HCT116 (cell line): ENCODE results near the gene BATF3. TPM values are rescaled to one million over a fixed set of nuclear protein-coding genes. Genes with fewer than 3 reads are reported as not detected.

Experiments used
- ATAC-seq: fragments of 200-7000 bp; cut with Tn5 transposase; 2 replicates; pipeline ENCODE4 v1.9.1; 2020; ENCODE audit warnings: mild to moderate bottlenecking, moderate library complexity
- BruUV-seq: library from RNA; stranded (reverse); fragments of 400-500 nt; replicated peaks from 2 replicates; lab custom pipeline; 2021; lab: Mats Ljungman, UMichigan
- CTCF ChIA-PET: fragments of 300-600 bp; sonication (Branson Sonifier 250); formaldehyde crosslinking; loops from one replicate; lab custom pipeline; 2021; ENCODE audit warnings: antibody characterized with exemption; lab: Charles Lee
- POLR2A ChIA-PET: fragments of 300-600, 350-600 bp; sonication (Branson Sonifier 250); formaldehyde crosslinking; loops from one replicate; lab custom pipeline; 2021; ENCODE audit warnings: antibody characterized with exemption; lab: Charles Lee
- RAD21 ChIA-PET, 2 experiments: fragments of 300-600 bp; sonication (Branson Sonifier 250); formaldehyde crosslinking; loops; one replicate each; lab custom pipeline; 2023; ENCODE audit warnings: low total read pairs in 2 of 2; ENCODE audit not compliant: uncharacterized antibody in 2 of 2, unreplicated experiment in 2 of 2, low non-redundant PET in 1 of 2; lab: Charles Lee
- DNase-seq: peaks from one replicate; pipeline ENCODE4 v3.0.0-alpha.2; 2010; ENCODE audit warnings: low read depth, low spot score
- H2AFZ ChIP-seq: fragments of 200-600 bp; shearing (Covaris generic), sonication (generic); 2 replicates; pipeline ENCODE4 v1.6.1; 2017; ENCODE audit warnings: low read depth, mixed run types, mixed read lengths, antibody characterized with exemption, low read length; ENCODE audit not compliant: poor library complexity, severe bottlenecking
- H3K27ac ChIP-seq: 2 replicates; pipeline ENCODE4 v1.5.1; 2012; ENCODE audit warnings: low read depth, low read length
- H3K27me3 ChIP-seq: fragments of 200-600 bp; sonication (generic); 2 replicates; pipeline ENCODE4 v1.6.1; 2016; ENCODE audit warnings: mixed run types, low read length, mixed read lengths; ENCODE audit not compliant: insufficient read depth
- H3K36me3 ChIP-seq, 2 experiments: fragments of 200-500 bp in 1 of 2; fragments of 200-600 bp in 1 of 2; sonication (Bioruptor generic) in 1 of 2; sonication (generic) in 1 of 2; 2 replicates each; pipeline versions ENCODE4 v1.5.1 to v1.6.1; 2014 to 2016; ENCODE audit warnings: low read length in 2 of 2, inconsistent platforms in 1 of 2, mixed read lengths in 1 of 2, mixed run types in 1 of 2; ENCODE audit not compliant: insufficient read depth in 2 of 2, control insufficient read depth in 1 of 2
- H3K4me1 ChIP-seq, 2 experiments: fragments of 200-600 bp in 1 of 2; sonication (generic) in 1 of 2; 2 replicates each; pipeline versions ENCODE4 v1.5.1 to v1.6.1; 2012 to 2017; ENCODE audit warnings: low read length in 2 of 2, inconsistent platforms in 1 of 2, mild to moderate bottlenecking in 1 of 2, mixed read lengths in 1 of 2, mixed run types in 1 of 2, moderate library complexity in 1 of 2; ENCODE audit not compliant: insufficient read depth in 2 of 2, control insufficient read depth in 1 of 2
- H3K4me2 ChIP-seq: fragments of 200-600 bp; sonication (generic); 2 replicates; pipeline ENCODE4 v1.6.1; 2017; ENCODE audit warnings: mixed run types, low read length, mixed read lengths
- H3K4me3 ChIP-seq, 2 experiments: fragments of 200-600 bp in 1 of 2; sonication (generic) in 1 of 2; replicated peaks in 1 of 2; 2 replicates each; pipeline ENCODE4 v1.5.1; 2011 to 2016; ENCODE audit warnings: low read length in 2 of 2, control low read depth in 1 of 2, low read depth in 1 of 2, mild to moderate bottlenecking in 1 of 2, mixed read lengths in 1 of 2, mixed run types in 1 of 2
- H3K79me2 ChIP-seq: fragments of 200-600 bp; sonication (generic); 2 replicates; pipeline ENCODE4 v1.6.1; 2017; ENCODE audit warnings: mild to moderate bottlenecking, mixed run types, low read length, moderate library complexity, mixed read lengths; ENCODE audit not compliant: insufficient read depth
- H3K9ac ChIP-seq: fragments of 200-600 bp; sonication (generic); 2 replicates; pipeline ENCODE4 v1.6.1; 2016; ENCODE audit warnings: low read length, mixed read lengths
- H3K9me2 ChIP-seq: fragments of 200-600 bp; sonication (generic), shearing (Covaris generic); 2 replicates; pipeline ENCODE4 v1.6.1; 2017; ENCODE audit warnings: mixed run types, mild to moderate bottlenecking, moderate library complexity; ENCODE audit not compliant: insufficient read depth
- H3K9me3 ChIP-seq, 2 experiments: fragments of 200-500 bp in 1 of 2; fragments of 200-600 bp in 1 of 2; sonication (Bioruptor generic) in 1 of 2; sonication (generic) in 1 of 2; 2 replicates each; pipeline ENCODE4 v1.6.1; 2014 to 2017; ENCODE audit warnings: low read length in 2 of 2, mixed read lengths in 2 of 2, inconsistent platforms in 1 of 2, low read depth in 1 of 2, mild to moderate bottlenecking in 1 of 2, mixed run types in 1 of 2, moderate library complexity in 1 of 2; ENCODE audit not compliant: control insufficient read depth in 1 of 2, insufficient read depth in 1 of 2
- H4K20me1 ChIP-seq: fragments of 200-600 bp; sonication (generic), shearing (Covaris generic); 2 replicates; pipeline ENCODE4 v1.6.1; 2017; ENCODE audit warnings: mixed run types, mild to moderate bottlenecking, moderate library complexity; ENCODE audit not compliant: insufficient read depth
- ATF3 ChIP-seq: IDR thresholded peaks from 2 replicates; pipeline ENCODE4 v1.6.1; 2012
- CBX3 ChIP-seq: IDR thresholded peaks from 2 replicates; pipeline ENCODE4 v1.6.1; 2012; ENCODE audit warnings: low read depth
- CTCF ChIP-seq, 3 experiments: fragments of 200-600 bp in 1 of 3; sonication (generic) in 1 of 3; IDR thresholded peaks in 2 of 3; conservative IDR thresholded peaks in 1 of 3; 2 replicates each; pipeline ENCODE4 v1.5.1; 2012 to 2017; ENCODE audit warnings: low read depth in 2 of 3, low read length in 2 of 3, antibody characterized with exemption in 1 of 3, borderline replicate concordance in 1 of 3, control low read depth in 1 of 3, mild to moderate bottlenecking in 1 of 3, mixed read lengths in 1 of 3, mixed run types in 1 of 3, moderate library complexity in 1 of 3; ENCODE audit not compliant: insufficient read depth in 1 of 3
- EGR1 ChIP-seq: IDR thresholded peaks from 2 replicates; pipeline ENCODE4 v1.6.1; 2012; ENCODE audit warnings: low read depth
- ELF1 ChIP-seq: IDR thresholded peaks from 2 replicates; pipeline ENCODE4 v1.6.1; 2012; ENCODE audit warnings: low read depth, borderline replicate concordance
- EZH2 ChIP-seq: fragments of 200-600 bp; sonication (generic); IDR thresholded peaks from 2 replicates; pipeline ENCODE4 v1.6.1; 2017; ENCODE audit warnings: antibody characterized with exemption, mixed run types
- EZH2phosphoT487 ChIP-seq: fragments of 200-600 bp; IDR thresholded peaks from 2 replicates; pipeline ENCODE4 v1.6.1; 2018; ENCODE audit warnings: antibody characterized with exemption, borderline replicate concordance
- JUND ChIP-seq: IDR thresholded peaks from 2 replicates; pipeline ENCODE4 v1.6.1; 2012
- POLR2A ChIP-seq: IDR thresholded peaks from 2 replicates; pipeline ENCODE4 v1.7.0; 2011; ENCODE audit warnings: borderline replicate concordance; ENCODE audit not compliant: insufficient read depth, insufficient read length; ENCODE audit errors: extremely low read depth
- POLR2AphosphoS5 ChIP-seq: IDR thresholded peaks from 2 replicates; pipeline ENCODE4 v1.6.1; 2011; ENCODE audit warnings: mild to moderate bottlenecking, low read depth, low read length, moderate library complexity
- SP1 ChIP-seq: IDR thresholded peaks from 2 replicates; pipeline ENCODE4 v1.6.1; 2012; ENCODE audit warnings: low read depth
- SRF ChIP-seq: IDR thresholded peaks from 2 replicates; pipeline ENCODE4 v1.6.1; 2012; ENCODE audit warnings: low read depth
- TCF7L2 ChIP-seq: IDR thresholded peaks from 2 replicates; pipeline ENCODE4 v1.7.0; 2011; ENCODE audit warnings: borderline replicate concordance, inconsistent platforms; ENCODE audit not compliant: insufficient read depth, insufficient read length; ENCODE audit errors: extremely low read depth
- YY1 ChIP-seq: IDR thresholded peaks from 2 replicates; pipeline ENCODE4 v1.6.1; 2011; ENCODE audit warnings: low read length, low read depth, moderate library complexity, mild to moderate bottlenecking; ENCODE audit not compliant: insufficient replicate concordance; ENCODE audit errors: extremely low read depth
- ZNF274 ChIP-seq: fragments of 200-500 bp; sonication (Bioruptor generic); IDR thresholded peaks from 2 replicates; pipeline ENCODE4 v1.6.1; 2014; ENCODE audit warnings: mild to moderate bottlenecking, low read depth, low read length, inconsistent platforms
- intact Hi-C: fragments of 100-400 bp; cut with micrococcal nuclease; formaldehyde crosslinking; loops from 2 replicates; pipeline ENCODE4 v1.10.0; 2022
- total RNA-seq: library from RNA; stranded (reverse); gene quantifications from one replicate; pipeline ENCODE4 v1.2.1, GENCODE V29; 2021; ENCODE audit not compliant: unreplicated experiment
- TF ChIP-seq, protein P1 (sequence below): IDR thresholded peaks from 2 replicates; pipeline ENCODE4 v1.6.1; 2012
- TF ChIP-seq, protein P2 (sequence below): IDR thresholded peaks from 2 replicates; pipeline ENCODE4 v1.6.1; 2012; ENCODE audit warnings: low read depth
- TF ChIP-seq, protein P3 (sequence below): IDR thresholded peaks from 2 replicates; pipeline ENCODE4 v1.6.1; 2011; ENCODE audit warnings: mild to moderate bottlenecking, low read length, moderate library complexity; ENCODE audit not compliant: insufficient replicate concordance; ENCODE audit errors: extremely low read depth

Gene BATF3
- total RNA-seq, 1 experiment from 2014 or later: 4.8 TPM

GRCh38 chr1:212644866-212645545 lies 54.6 kb downstream of the BATF3 start:
- no TSS peak for BruUV-seq
- no peak for ATAC-seq
- POLR2A ChIA-PET: no interaction called here

More at GRCh38 chr1:212644866-212645545, 54.6 kb downstream of the BATF3 start:
- ChIA-PET CTCF (no interaction called here), RAD21 (no interaction called here)
- H3K79me2 ChIP-seq: no peaks in the 10 kb centered on the region
- no peaks in the 10 kb centered on the region for H3K4me1 ChIP-seq
- no peak overlapping the region for H3K4me3 ChIP-seq
- no peaks in the 10 kb centered on the region for H3K27me3 ChIP-seq
- H2AFZ ChIP-seq: no peak overlapping the region
- TF ChIP-seq SP1 (no peak), ATF3 (no peak), YY1 (no peak), JUND (no peak), ELF1 (no peak), POLR2AphosphoS5 (no peak), EZH2phosphoT487 (no peak), SRF (no peak), TCF7L2 (no peak), EGR1 (no peak), CBX3 (no peak), ZNF274 (no peak), EZH2 (no peak), POLR2A (no peak), CTCF (IDR thresholded peaks at IDR 0.05 in 2 of 3, conservative IDR thresholded peaks at IDR 0.05 in 1 of 3; ENCODE audit: borderline replicate concordance in 1 of 3, insufficient read depth in 1 of 3, low read depth in 2 of 3, low read length in 2 of 3) (no peak)
- TF ChIP-seq, protein P1, sequence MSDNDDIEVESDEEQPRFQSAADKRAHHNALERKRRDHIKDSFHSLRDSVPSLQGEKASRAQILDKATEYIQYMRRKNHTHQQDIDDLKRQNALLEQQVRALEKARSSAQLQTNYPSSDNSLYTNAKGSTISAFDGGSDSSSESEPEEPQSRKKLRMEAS: no peak
- TF ChIP-seq, protein P2, sequence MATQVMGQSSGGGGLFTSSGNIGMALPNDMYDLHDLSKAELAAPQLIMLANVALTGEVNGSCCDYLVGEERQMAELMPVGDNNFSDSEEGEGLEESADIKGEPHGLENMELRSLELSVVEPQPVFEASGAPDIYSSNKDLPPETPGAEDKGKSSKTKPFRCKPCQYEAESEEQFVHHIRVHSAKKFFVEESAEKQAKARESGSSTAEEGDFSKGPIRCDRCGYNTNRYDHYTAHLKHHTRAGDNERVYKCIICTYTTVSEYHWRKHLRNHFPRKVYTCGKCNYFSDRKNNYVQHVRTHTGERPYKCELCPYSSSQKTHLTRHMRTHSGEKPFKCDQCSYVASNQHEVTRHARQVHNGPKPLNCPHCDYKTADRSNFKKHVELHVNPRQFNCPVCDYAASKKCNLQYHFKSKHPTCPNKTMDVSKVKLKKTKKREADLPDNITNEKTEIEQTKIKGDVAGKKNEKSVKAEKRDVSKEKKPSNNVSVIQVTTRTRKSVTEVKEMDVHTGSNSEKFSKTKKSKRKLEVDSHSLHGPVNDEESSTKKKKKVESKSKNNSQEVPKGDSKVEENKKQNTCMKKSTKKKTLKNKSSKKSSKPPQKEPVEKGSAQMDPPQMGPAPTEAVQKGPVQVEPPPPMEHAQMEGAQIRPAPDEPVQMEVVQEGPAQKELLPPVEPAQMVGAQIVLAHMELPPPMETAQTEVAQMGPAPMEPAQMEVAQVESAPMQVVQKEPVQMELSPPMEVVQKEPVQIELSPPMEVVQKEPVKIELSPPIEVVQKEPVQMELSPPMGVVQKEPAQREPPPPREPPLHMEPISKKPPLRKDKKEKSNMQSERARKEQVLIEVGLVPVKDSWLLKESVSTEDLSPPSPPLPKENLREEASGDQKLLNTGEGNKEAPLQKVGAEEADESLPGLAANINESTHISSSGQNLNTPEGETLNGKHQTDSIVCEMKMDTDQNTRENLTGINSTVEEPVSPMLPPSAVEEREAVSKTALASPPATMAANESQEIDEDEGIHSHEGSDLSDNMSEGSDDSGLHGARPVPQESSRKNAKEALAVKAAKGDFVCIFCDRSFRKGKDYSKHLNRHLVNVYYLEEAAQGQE: no peak
- TF ChIP-seq, protein P3, sequence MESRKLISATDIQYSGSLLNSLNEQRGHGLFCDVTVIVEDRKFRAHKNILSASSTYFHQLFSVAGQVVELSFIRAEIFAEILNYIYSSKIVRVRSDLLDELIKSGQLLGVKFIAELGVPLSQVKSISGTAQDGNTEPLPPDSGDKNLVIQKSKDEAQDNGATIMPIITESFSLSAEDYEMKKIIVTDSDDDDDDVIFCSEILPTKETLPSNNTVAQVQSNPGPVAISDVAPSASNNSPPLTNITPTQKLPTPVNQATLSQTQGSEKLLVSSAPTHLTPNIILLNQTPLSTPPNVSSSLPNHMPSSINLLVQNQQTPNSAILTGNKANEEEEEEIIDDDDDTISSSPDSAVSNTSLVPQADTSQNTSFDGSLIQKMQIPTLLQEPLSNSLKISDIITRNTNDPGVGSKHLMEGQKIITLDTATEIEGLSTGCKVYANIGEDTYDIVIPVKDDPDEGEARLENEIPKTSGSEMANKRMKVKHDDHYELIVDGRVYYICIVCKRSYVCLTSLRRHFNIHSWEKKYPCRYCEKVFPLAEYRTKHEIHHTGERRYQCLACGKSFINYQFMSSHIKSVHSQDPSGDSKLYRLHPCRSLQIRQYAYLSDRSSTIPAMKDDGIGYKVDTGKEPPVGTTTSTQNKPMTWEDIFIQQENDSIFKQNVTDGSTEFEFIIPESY: no peak
- H3K9me3 ChIP-seq: no peaks in the 10 kb centered on the region
- H3K9ac ChIP-seq: no peak overlapping the region
- H3K4me2 ChIP-seq: no peak overlapping the region
- no peak for DNase-seq
- intact Hi-C loops: no loop called here
- no peaks in the 10 kb centered on the region for H4K20me1 ChIP-seq
- H3K9me2 ChIP-seq: no peaks in the 10 kb centered on the region
- H3K27ac ChIP-seq: no peak overlapping the region
- no peaks in the 10 kb centered on the region for H3K36me3 ChIP-seq
